Right lobe of liver (tissue), 6 donors: Measurements from ENCODE around the gene RASGRF2. TPM values are rescaled to one million over a fixed set of nuclear protein-coding genes. Genes with fewer than 3 reads are reported as not detected.
A peak's percentile ranks its signal among the peaks of the same experiment; 100 is the strongest.

Source experiments
- ATAC-seq, 4 donors: fragments of 200-7000 bp; cut with Tn5 transposase; one replicate each; pipeline ENCODE4 v1.9.1; 2020; ENCODE audit warnings: mild to moderate bottlenecking in 4 of 4, moderate library complexity in 4 of 4
- DNase-seq, 3 donors: peaks; one replicate each; pipeline ENCODE4 v3.0.0-alpha.2; 2020
- H3K27ac ChIP-seq, 3 donors: fragments of 200-600 bp; one replicate each; pipeline ENCODE4 v1.8.0; 2022
- H3K27me3 ChIP-seq, 2 donors: fragments of 200-600 bp; one replicate each; pipeline ENCODE4 v1.8.0; 2022
- H3K36me3 ChIP-seq, 4 donors: fragments of 200-600 bp; sonication (generic) in 1 of 4; one replicate each; pipeline versions ENCODE4 v1.5.1 to v1.8.0; 2017 to 2022; ENCODE audit warnings: control low read depth in 1 of 4
- H3K4me1 ChIP-seq, 4 donors: fragments of 200-600 bp; sonication (generic) in 1 of 4; one replicate each; pipeline versions ENCODE4 v1.5.1 to v1.8.0; 2017 to 2022; ENCODE audit warnings: control low read depth in 1 of 4
- H3K4me3 ChIP-seq, 3 donors: fragments of 200-600 bp; one replicate each; pipeline ENCODE4 v1.8.0; 2022
- H3K9me3 ChIP-seq, 4 donors: fragments of 200-600 bp; sonication (generic) in 1 of 4; one replicate each; pipeline versions ENCODE4 v1.5.1 to v1.8.0; 2017 to 2022; ENCODE audit warnings: control low read depth in 1 of 4
- CTCF ChIP-seq, 4 donors: fragments of 200-600 bp in 3 of 4; fragments of 450-650 bp in 1 of 4; IDR thresholded peaks; one replicate each; pipeline versions ENCODE4 v1.5.1 to v1.8.0; 2016 to 2022; ENCODE audit warnings: antibody characterized with exemption in 4 of 4, mild to moderate bottlenecking in 2 of 4
- POLR2A ChIP-seq: fragments of 450-650 bp; IDR thresholded peaks from one replicate; pipeline ENCODE4 v1.6.1; 2017; ENCODE audit warnings: antibody characterized with exemption, mild to moderate bottlenecking
- WGBS: methylation state at CpG from one replicate; pipeline ENCODE4 v1.1.6; 2018; ENCODE audit warnings: low coverage, low lambda C conversion rate; ENCODE audit not compliant: insufficient coverage; ENCODE audit errors: missing lambda C conversion rate; 5-methylcytosine and 5-hydroxymethylcytosine counted together
- intact Hi-C, 2 donors: fragments of 100-400 bp; cut with DNase I; formaldehyde crosslinking; loops; one replicate each; pipeline versions ENCODE4 v1.11.2 to v1.14.1; 2022
- total RNA-seq, 6 experiments: library from RNA; depleted of rRNA in 2 of 6; stranded (reverse); fragments of >200 nt in 2 of 6; fragmentation: NEBNext Ultra II Directional in 3 of 6; extraction: Animal tissue kit (Norgen Biotek cat#: 25700) in 3 of 6; gene quantifications; one replicate each; pipeline versions ENCODE4 v1.1.0 to v1.2.4, GENCODE V29; 2016 to 2023
- donor health status: DM: no; HTN: yes; CAD: no.
- donor health status: DM: no; HTN: no; CAD: no.
- donor health status: DM: no; HTN: no; CAD: no.
- donor health status: DM: no; HTN: yes; CAD: no.
- donor health status: DM: no; HTN: yes; CAD: no.

The RASGRF2 gene
- total RNA-seq, 6 experiments from 2014 or later = 0.20 to 0.61 (median 0.36) TPM

GRCh38 chr5:81226286-81226685 lies 266.1 kb downstream of the RASGRF2 start:
- H3K4me1 ChIP-seq = no peaks in the 10 kb centered on the region
- ATAC-seq = no peak
- TF ChIP-seq CTCF (IDR thresholded peaks at IDR 0.05) (no peak), POLR2A (no peak)
- H3K36me3 ChIP-seq = no peaks in the 10 kb centered on the region
- no peaks in the 10 kb centered on the region for H3K9me3 ChIP-seq
- WGBS = 87% methylated on average over 2 of the region's 2 CpGs
- DNase-seq = no peak
- H3K4me3 ChIP-seq = no peak overlapping the region
- H3K27me3 ChIP-seq = no peaks in the 10 kb centered on the region
- intact Hi-C loops = no loop called here
- H3K27ac ChIP-seq = no peak overlapping the region

GRCh38 chr5:81226949-81227348 lies 266.8 kb downstream of the RASGRF2 start:
- 74% methylated on average over 1 of the region's 1 CpG for WGBS
- H3K4me1 ChIP-seq = no peaks in the 10 kb centered on the region
- DNase-seq (no peak), ATAC-seq (no peak)
- TF ChIP-seq CTCF (IDR thresholded peaks at IDR 0.05) (no peak), POLR2A (no peak)
- H3K4me3 ChIP-seq = no peak overlapping the region
- no peaks in the 10 kb centered on the region for H3K9me3 ChIP-seq
- no peaks in the 10 kb centered on the region for H3K27me3 ChIP-seq
- H3K27ac ChIP-seq = no peak overlapping the region
- H3K36me3 ChIP-seq = no peaks in the 10 kb centered on the region
- intact Hi-C loops = no loop called here

- ATAC-seq (peak in 1 of 4 donors; percentile 62), DNase-seq (no peak)
- Histone ChIP-seq H3K9me3 (no peaks in the 10 kb centered on the region), H3K27me3 (no peaks in the 10 kb centered on the region), H3K27ac (no peak overlapping the region), H3K36me3 (no peaks in the 10 kb centered on the region), H3K4me3 (no peak overlapping the region), H3K4me1 (peaks cover 0 to 4% (median 0%) of the 10 kb centered on the region in 4 donors)
- no peak for TF ChIP-seq POLR2A
- no peak for TF ChIP-seq CTCF (IDR thresholded peaks at IDR 0.05)
- 50% methylated on average over 4 of the region's 4 CpGs for WGBS
- intact Hi-C loops = no loop called here
Measured at GRCh38 chr5:81228084-81228483, 267.9 kb downstream of the RASGRF2 start.

GRCh38 chr5:81230416-81230815 lies 270.3 kb downstream of the RASGRF2 start:
- no peak overlapping the region for H3K4me3 ChIP-seq
- H3K36me3 ChIP-seq = no peaks in the 10 kb centered on the region
- intact Hi-C loops = no loop called here
- H3K27ac ChIP-seq = no peak overlapping the region
- DNase-seq = no peak
- no peak for ATAC-seq
- 65% methylated on average over 8 of the region's 8 CpGs for WGBS
- TF ChIP-seq POLR2A = no peak
- no peak for TF ChIP-seq CTCF (IDR thresholded peaks at IDR 0.05)
- peaks cover 0 to 8% (median 0%) of the 10 kb centered on the region in 4 donors for H3K4me1 ChIP-seq
- no peaks in the 10 kb centered on the region for H3K9me3 ChIP-seq
- H3K27me3 ChIP-seq = no peaks in the 10 kb centered on the region
